Brain pericyte (primary cell): ENCODE data around the gene OR56B1.

ENCODE experiments used
- DNase-seq: peaks from one replicate; pipeline ENCODE4 v3.0.0-alpha.2; 2012; ENCODE audit warnings: low read depth, low spot score

The OR56B1 gene

DNA sequence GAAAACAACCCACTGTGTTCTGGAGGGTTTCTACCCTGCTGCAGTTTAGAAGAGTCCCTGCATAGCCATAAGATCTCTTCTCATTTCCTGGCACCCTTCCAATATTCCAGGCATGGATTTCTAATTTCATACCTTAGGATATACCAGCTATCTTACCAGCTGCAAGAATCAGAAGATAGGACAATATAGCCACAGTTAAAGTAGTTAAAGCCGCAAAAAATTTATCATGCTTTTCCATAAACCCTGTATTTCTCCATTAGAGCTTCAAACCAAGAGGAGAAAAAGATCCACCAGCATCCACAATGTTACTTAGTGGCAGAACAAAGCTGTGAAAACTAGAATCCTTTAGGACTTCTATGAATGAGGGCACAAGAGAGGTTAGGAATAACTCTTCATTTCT is 8.6 kb upstream of the OR56B1 start:
- no peak for DNase-seq

DNA sequence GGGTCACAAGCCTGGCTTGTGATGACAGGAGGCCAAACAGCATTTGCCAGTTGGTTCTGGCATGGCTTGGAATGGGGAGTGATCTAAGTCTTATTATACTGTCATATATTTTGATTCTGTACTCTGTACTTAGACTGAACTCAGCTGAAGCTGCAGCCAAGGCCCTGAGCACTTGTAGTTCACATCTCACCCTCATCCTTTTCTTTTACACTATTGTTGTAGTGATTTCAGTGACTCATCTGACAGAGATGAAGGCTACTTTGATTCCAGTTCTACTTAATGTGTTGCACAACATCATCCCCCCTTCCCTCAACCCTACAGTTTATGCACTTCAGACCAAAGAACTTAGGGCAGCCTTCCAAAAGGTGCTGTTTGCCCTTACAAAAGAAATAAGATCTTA is 843 bp downstream of the OR56B1 start:
- DNase-seq: no peak

DNA sequence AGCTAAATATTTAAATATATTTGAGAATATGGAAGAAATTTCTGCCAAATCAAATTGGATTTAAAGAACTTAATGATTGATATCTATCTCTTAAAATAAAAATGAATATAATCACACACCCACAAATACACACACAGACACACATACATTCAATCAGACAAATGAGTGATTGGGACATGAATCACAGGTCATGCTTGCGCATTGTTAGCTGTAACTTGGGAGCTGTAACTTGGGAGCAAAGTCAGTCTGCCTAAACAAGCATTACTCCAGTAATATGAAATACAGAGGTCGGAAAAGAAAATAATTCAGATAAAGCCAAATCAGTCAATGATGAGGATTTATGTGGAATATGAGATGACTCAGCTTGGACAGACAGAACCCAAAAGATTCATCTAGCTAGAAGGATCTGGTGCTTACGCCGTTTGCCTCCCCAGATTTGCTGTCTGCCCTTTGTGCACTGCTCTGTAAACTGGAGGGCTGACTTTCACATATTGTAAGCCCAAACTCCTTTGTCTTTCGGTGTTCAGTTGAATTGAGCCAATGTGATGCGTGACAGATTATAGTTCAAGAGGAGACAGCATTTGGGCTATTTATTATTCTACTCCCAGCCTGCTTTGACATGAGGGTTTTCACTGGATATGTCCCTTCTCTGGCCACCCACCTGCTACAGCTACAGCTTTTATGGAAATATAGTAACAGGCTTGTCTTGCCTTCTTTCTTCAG is 1.6 kb downstream of the OR56B1 start:
- DNase-seq: no peak

DNA sequence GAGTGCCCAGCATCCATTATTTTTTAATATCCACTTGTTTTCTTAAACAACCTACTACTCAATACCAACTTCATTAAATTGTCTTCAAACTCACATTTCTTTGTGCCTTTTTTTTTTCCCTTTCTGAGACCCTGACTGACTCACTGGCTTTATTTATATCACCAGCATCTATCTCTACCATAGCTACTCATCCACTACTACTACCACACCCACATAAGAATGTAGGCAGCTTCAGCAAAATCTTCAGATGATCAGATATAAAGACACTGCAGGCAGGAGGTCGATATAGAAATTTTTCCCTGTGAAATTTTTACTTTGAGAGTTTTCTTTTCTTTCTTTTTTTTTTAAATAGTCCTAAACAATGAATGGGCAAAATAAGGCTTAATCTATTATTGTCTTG is 2.2 kb downstream of the OR56B1 start:
- DNase-seq: no peak

DNA sequence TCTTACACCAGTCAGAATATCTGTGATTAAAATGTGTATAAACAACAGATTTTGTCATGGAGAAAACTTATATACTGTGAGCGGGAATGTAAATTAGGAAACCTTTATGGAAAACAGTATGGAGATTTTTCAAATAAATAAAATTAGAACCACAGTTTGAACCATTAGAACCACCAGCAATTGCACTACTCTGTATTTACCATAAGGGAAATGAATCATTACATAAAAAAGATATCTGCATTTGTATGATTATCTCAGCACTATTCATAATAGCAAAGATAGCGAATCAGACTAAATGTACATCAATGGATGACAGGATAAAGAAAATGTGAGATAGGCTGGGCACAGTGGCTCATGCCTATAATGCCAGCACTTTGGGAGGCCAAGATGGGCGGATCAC is 10.4 kb downstream of the OR56B1 start:
- DNase-seq: no peak

DNA sequence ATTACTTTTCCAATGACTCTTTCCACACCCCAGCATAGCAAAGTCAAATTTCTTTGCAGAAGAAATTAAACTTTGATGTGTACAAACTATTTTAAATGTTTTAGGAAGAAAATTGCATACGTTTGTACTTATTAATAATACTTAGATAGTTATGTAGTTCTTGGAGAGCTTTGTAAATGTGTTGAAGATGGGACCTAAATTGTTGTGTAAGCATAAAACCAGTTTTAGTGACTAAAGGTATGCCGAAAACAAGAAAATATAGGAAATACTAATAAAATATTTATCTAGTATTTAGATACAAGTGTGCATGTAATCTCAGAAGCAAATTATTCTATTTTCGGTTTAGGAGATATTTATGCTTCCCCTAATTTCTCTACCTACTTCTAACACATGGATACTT is 13.6 kb downstream of the OR56B1 start:
- no peak for DNase-seq

DNA sequence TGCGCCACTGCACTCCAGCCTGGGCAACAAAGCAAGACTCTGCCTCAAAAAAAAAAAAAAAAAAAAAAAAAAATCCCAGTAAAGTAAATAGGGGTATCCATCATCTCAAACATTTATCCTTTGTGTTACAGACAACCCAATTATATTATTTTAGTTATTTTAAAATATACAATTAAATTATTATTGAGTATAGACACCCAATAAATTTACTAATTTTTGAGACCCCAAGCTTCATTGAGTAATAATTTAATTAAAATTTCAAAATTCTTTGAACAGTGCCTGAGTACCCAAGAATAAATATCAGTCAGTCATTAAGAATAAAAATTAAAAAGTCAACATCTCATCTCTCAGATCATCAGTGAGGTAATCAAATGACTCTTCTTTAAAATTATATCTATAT is 17.7 kb downstream of the OR56B1 start, which contains the start of gene OR52N4:
Gene OR52N4 (plus strand): TSS at position 301 of the 400 bp plus-strand sequence. CDS start 498 bp downstream, outside the sequence.
- DNase-seq: no peak

DNA sequence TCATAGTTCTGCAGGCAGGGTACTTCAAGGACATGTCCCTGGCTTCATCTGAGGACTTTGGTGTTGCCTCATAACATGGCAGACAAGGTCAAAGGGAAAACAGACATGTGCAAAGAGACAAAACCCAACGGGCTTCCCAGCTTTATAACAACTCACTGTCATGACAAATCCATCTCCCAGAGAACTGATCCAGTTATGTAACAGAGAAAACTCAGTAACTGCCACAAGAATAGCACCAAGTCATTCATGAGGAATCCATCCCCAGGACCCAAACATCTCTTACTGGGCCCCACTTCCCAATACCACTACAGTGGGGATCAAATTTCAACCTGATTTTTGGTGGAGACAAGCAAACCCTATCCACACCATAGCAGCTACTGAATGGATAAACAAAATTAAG is 30.8 kb downstream of the OR56B1 start:
- DNase-seq: no peak

DNA sequence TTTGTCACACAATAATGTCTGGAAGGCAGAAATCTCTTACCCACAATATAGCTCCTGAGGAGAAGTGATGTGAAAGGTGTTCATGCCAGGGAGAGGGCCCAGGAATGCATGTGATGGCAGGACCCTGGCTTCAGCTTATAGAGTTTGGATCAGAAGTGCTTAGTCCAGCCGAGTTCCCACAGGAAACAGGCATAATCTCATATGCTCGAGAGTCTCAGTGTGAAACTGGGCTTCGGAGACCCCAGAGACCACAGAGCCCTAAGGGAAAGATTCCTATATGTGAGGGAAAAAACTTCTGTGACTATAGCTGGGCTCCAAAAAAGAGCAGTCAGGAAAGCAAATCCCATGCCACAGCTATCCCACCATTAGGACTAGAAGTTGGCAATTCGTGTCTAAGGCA is 47.0 kb downstream of the OR56B1 start, which contains the start of gene OR52N5:
Gene OR52N5 (minus strand): TSS at position 101 of the 400 bp plus-strand sequence. CDS start 4,721 bp downstream, outside the sequence.
- no peak for DNase-seq
